Fibroblast of lung (primary cell): ENCODE results near the gene ZBTB8A.

Experiments used
- CTCF ChIP-seq, 2 donors: IDR thresholded peaks in 1 of 2; conservative IDR thresholded peaks in 1 of 2; 1 replicate in 1 of 2; 2 replicates in 1 of 2; pipeline ENCODE4 v1.5.1; 2011 to 2012; ENCODE audit warnings: low read length in 2 of 2, control low read depth in 1 of 2, inconsistent platforms in 1 of 2, low read depth in 1 of 2, mild to moderate bottlenecking in 1 of 2
- EZH2 ChIP-seq: IDR thresholded peaks from 2 replicates; pipeline ENCODE4 v1.5.1; 2012; ENCODE audit warnings: low read length, control low read depth, mild to moderate bottlenecking; ENCODE audit errors: missing control alignments

DNA sequence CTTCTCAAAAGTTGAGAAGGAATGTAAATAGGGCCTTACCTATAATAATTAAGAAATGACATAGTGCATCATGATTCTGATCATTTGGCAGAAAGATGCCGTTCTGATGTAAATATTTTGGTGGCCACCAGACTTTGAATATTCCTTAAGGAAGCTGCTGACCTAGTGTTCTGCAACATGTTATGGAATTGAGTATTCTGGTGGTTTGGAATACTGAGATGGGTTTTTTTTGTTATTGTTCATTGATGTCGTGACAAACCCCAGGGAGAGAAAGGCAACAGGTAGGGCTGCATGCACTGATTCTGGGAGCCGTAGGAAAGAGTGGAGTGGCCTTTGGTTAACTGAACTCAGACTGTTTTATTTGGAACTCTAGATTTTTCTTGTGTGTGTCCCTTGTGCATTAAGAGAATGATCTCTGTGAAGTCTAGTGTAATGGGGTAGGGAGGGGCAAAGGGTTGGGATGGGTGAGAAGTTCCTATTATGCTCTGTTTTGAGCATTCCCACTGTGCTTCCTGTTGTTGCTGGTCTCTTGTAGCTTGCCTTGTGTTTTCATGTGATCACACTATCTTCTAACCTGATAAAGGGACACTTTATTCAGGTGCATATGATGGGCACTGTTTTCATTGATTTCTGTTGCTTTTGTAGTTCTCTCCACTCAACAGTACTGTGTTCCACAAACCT, 49.3 kb upstream of the ZBTB8A start:
- no peak for TF ChIP-seq CTCF (conservative IDR thresholded peaks at IDR 0.05 in 1 of 2, IDR thresholded peaks at IDR 0.05 in 1 of 2; ENCODE audit: low read depth in 1 of 2, low read length in 2 of 2)
- no peak for TF ChIP-seq EZH2
